OCI-LY7 (cell line): ENCODE results near the gene ATP6V1C2. TPM values are rescaled to one million over a fixed set of nuclear protein-coding genes. Genes with fewer than 3 reads are reported as not detected.

ENCODE experiments used
- BruUV-seq: library from RNA; stranded (reverse); fragments of 400-500 nt; replicated peaks from 2 replicates; lab custom pipeline; 2021; lab: Mats Ljungman, UMichigan
- CTCF ChIA-PET: fragments of 300-600 bp; sonication (Branson Sonifier 250); formaldehyde crosslinking; loops from one replicate; lab custom pipeline; 2022; ENCODE audit warnings: antibody characterized with exemption; ENCODE audit not compliant: unreplicated experiment; lab: Charles Lee
- POLR2A ChIA-PET: fragments of 300-600 bp; sonication (Branson Sonifier 250); formaldehyde crosslinking; loops from one replicate; lab custom pipeline; 2022; ENCODE audit warnings: antibody characterized with exemption; lab: Charles Lee
- DNase-seq: peaks from one replicate; pipeline ENCODE4 v3.0.0-alpha.2; 2015; ENCODE audit warnings: low spot score
- H2AFZ ChIP-seq: fragments of 200-600 bp; sonication (generic), shearing (Covaris generic); 2 replicates; pipeline ENCODE4 v1.6.1; 2014; ENCODE audit warnings: mild to moderate bottlenecking, antibody characterized with exemption, low read length, moderate library complexity
- H3K27ac ChIP-seq: fragments of 200-600 bp; sonication (generic); 2 replicates; pipeline ENCODE4 v1.5.1; 2014; ENCODE audit warnings: mixed run types, low read depth, mild to moderate bottlenecking, moderate library complexity, low read length, inconsistent platforms; ENCODE audit not compliant: poor library complexity, severe bottlenecking
- H3K36me3 ChIP-seq: fragments of 200-600 bp; sonication (generic); 2 replicates; pipeline ENCODE4 v1.6.1; 2014; ENCODE audit warnings: mild to moderate bottlenecking, antibody characterized with exemption, low read length, moderate library complexity, mixed read lengths; ENCODE audit not compliant: insufficient read depth
- H3K4me1 ChIP-seq: fragments of 200-600 bp; sonication (generic); 2 replicates; pipeline ENCODE4 v1.5.1; 2014; ENCODE audit warnings: mild to moderate bottlenecking, low read length; ENCODE audit not compliant: insufficient read depth, poor library complexity, severe bottlenecking
- H3K4me2 ChIP-seq: fragments of 200-600 bp; sonication (generic); 2 replicates; pipeline ENCODE4 v1.6.1; 2014; ENCODE audit warnings: mild to moderate bottlenecking, low read length
- H3K4me3 ChIP-seq: fragments of 200-600 bp; sonication (generic); 2 replicates; pipeline ENCODE4 v1.5.1; 2014; ENCODE audit warnings: mild to moderate bottlenecking, low read depth, low read length; ENCODE audit not compliant: poor library complexity, severe bottlenecking
- H3K79me2 ChIP-seq: fragments of 200-600 bp; sonication (generic); 2 replicates; pipeline ENCODE4 v1.6.1; 2016; ENCODE audit warnings: low read depth, mild to moderate bottlenecking, low read length, moderate library complexity, mixed read lengths; ENCODE audit not compliant: insufficient read depth
- H3K9me2 ChIP-seq: fragments of 200-600 bp; sonication (generic); 2 replicates; pipeline ENCODE4 v1.6.1; 2016; ENCODE audit warnings: mild to moderate bottlenecking, low read length, mixed read lengths; ENCODE audit not compliant: insufficient read depth
- H3K9me3 ChIP-seq: fragments of 200-600 bp; sonication (generic); 2 replicates; pipeline ENCODE4 v1.6.1; 2014; ENCODE audit warnings: mild to moderate bottlenecking, mixed run types, low read length, mixed read lengths
- H4K20me1 ChIP-seq: fragments of 200-600 bp; sonication (generic); 2 replicates; pipeline ENCODE4 v1.6.1; 2014; ENCODE audit warnings: mild to moderate bottlenecking, antibody characterized with exemption, low read length, moderate library complexity, mixed read lengths; ENCODE audit not compliant: insufficient read depth
- CTCF ChIP-seq: fragments of 200-600 bp; sonication (generic); conservative IDR thresholded peaks from 2 replicates; pipeline ENCODE4 v1.5.1; 2014; ENCODE audit warnings: mild to moderate bottlenecking, antibody characterized with exemption, low read length, moderate library complexity, mixed read lengths
- EZH2phosphoT487 ChIP-seq: fragments of 200-600 bp; sonication (generic); IDR thresholded peaks from 2 replicates; pipeline ENCODE4 v1.6.1; 2018; ENCODE audit warnings: low read depth, borderline replicate concordance, mild to moderate bottlenecking, mixed run types, antibody characterized with exemption, low read length, moderate library complexity, mixed read lengths
- intact Hi-C: fragments of 100-400 bp; cut with micrococcal nuclease; formaldehyde crosslinking; loops from one replicate; pipeline ENCODE4 v1.10.0; 2022; ENCODE audit not compliant: unreplicated experiment
- total RNA-seq, 2 experiments: library from RNA; depleted of rRNA in 1 of 2; stranded (reverse); fragments of >200 nt in 1 of 2; shearing (Covaris generic) in 1 of 2; gene quantifications; 2 replicates each; pipeline ENCODE4 v1.2.3, GENCODE V29; 2014 to 2022

ATP6V1C2 gene
- total RNA-seq, 2 experiments from 2014 or later = 0.13 TPM; not detected in 1

GRCh38 chr2:10777842-10778723 lies 56.7 kb downstream of the ATP6V1C2 start:
- Histone ChIP-seq H3K36me3 (peaks cover 35% of the 10 kb centered on the region), H3K4me2 (no peak overlapping the region), H3K79me2 (no peaks in the 10 kb centered on the region), H3K4me3 (no peak overlapping the region), H3K9me3 (no peaks in the 10 kb centered on the region), H2AFZ (no peak overlapping the region), H3K27ac (no peak overlapping the region), H3K9me2 (no peaks in the 10 kb centered on the region), H4K20me1 (no peaks in the 10 kb centered on the region), H3K4me1 (no peaks in the 10 kb centered on the region)
- intact Hi-C loops = no loop called here
- BruUV-seq = no TSS peak
- POLR2A ChIA-PET = no interaction called here
- DNase-seq = no peak
- TF ChIP-seq CTCF = no peak
- no peak for TF ChIP-seq EZH2phosphoT487
- CTCF ChIA-PET = no interaction called here

GRCh38 chr2:10778724-10779115 lies 57.3 kb downstream of the ATP6V1C2 start:
- intact Hi-C loops = no loop called here
- Histone ChIP-seq H3K9me3 (no peaks in the 10 kb centered on the region), H3K4me2 (no peak overlapping the region), H3K4me3 (no peak overlapping the region), H3K27ac (no peak overlapping the region), H2AFZ (no peak overlapping the region), H3K79me2 (no peaks in the 10 kb centered on the region), H3K4me1 (no peaks in the 10 kb centered on the region), H3K9me2 (no peaks in the 10 kb centered on the region), H4K20me1 (no peaks in the 10 kb centered on the region), H3K36me3 (peaks cover 42% of the 10 kb centered on the region)
- CTCF ChIA-PET = no interaction called here
- TF ChIP-seq EZH2phosphoT487 (no peak), CTCF (no peak)
- POLR2A ChIA-PET = no interaction called here
- DNase-seq = no peak
- no TSS peak for BruUV-seq

GRCh38 chr2:10779776-10780490 lies 58.5 kb downstream of the ATP6V1C2 start:
- H4K20me1 ChIP-seq = no peaks in the 10 kb centered on the region
- H3K9me2 ChIP-seq = no peaks in the 10 kb centered on the region
- no peaks in the 10 kb centered on the region for H3K79me2 ChIP-seq
- peaks cover 54% of the 10 kb centered on the region for H3K36me3 ChIP-seq
- H3K4me3 ChIP-seq = no peak overlapping the region
- H3K4me2 ChIP-seq = no peak overlapping the region
- ChIA-PET CTCF (no interaction called here), POLR2A (no interaction called here)
- intact Hi-C loops = no loop called here
- DNase-seq = no peak
- H3K4me1 ChIP-seq = no peaks in the 10 kb centered on the region
- H2AFZ ChIP-seq = no peak overlapping the region
- no peak overlapping the region for H3K27ac ChIP-seq
- H3K9me3 ChIP-seq = no peaks in the 10 kb centered on the region
- no TSS peak for BruUV-seq
- TF ChIP-seq EZH2phosphoT487 (no peak), CTCF (no peak)
